HEK293T (cell line): Measurements from ENCODE around the gene TMEM256.

ENCODE experiments used
- CTCF ChIA-PET: fragments of 350-600 bp; formaldehyde crosslinking; extraction: SDS; loops from one replicate; lab custom pipeline; 2021; ENCODE audit warnings: antibody characterized with exemption, inconsistent platforms; lab: Yijun Ruan, JAX
- POLR2A ChIA-PET: fragments of 350-600 bp; formaldehyde crosslinking; extraction: SDS; loops from one replicate; lab custom pipeline; 2020; ENCODE audit warnings: antibody characterized with exemption, inconsistent platforms; lab: Yijun Ruan, JAX
- DNase-seq: peaks from one replicate; pipeline ENCODE4 v3.0.0; 2012; ENCODE audit warnings: mixed read lengths; ENCODE audit errors: extremely low spot score
- ARNT ChIP-seq: fragments of 450-650 bp; IDR thresholded peaks from 2 replicates; pipeline ENCODE4 v1.6.1; 2017; ENCODE audit warnings: mild to moderate bottlenecking
- BHLHE40 ChIP-seq: fragments of 450-650 bp; IDR thresholded peaks from 2 replicates; pipeline ENCODE4 v1.6.1; 2016; ENCODE audit warnings: mild to moderate bottlenecking, moderate library complexity, borderline replicate concordance
- CTBP1 ChIP-seq: fragments of 450-650 bp; IDR thresholded peaks from 2 replicates; pipeline ENCODE4 v1.6.1; 2016; ENCODE audit warnings: borderline replicate concordance
- ELF4 ChIP-seq: fragments of 450-650 bp; IDR thresholded peaks from 2 replicates; pipeline ENCODE4 v1.6.1; 2017; ENCODE audit warnings: antibody characterized with exemption
- FOXA1 ChIP-seq: fragments of 450-650 bp; IDR thresholded peaks from 2 replicates; pipeline ENCODE4 v1.6.1; 2016; ENCODE audit warnings: mild to moderate bottlenecking
- FOXK2 ChIP-seq: fragments of 450-650 bp; IDR thresholded peaks from 2 replicates; pipeline ENCODE4 v1.6.1; 2016; ENCODE audit warnings: mild to moderate bottlenecking
- FOXM1 ChIP-seq: fragments of 450-650 bp; IDR thresholded peaks from 2 replicates; pipeline ENCODE4 v1.6.1; 2017; ENCODE audit warnings: mild to moderate bottlenecking, borderline replicate concordance
- HDGF ChIP-seq: fragments of 450-650 bp; IDR thresholded peaks from 2 replicates; pipeline ENCODE4 v1.6.1; 2017; ENCODE audit warnings: antibody characterized with exemption, borderline replicate concordance
- L3MBTL2 ChIP-seq: fragments of 450-650 bp; conservative IDR thresholded peaks from 2 replicates; pipeline ENCODE4 v1.6.1; 2016; ENCODE audit warnings: mild to moderate bottlenecking
- LEF1 ChIP-seq: fragments of 450-650 bp; IDR thresholded peaks from 2 replicates; pipeline ENCODE4 v1.6.1; 2017; ENCODE audit warnings: mild to moderate bottlenecking, borderline replicate concordance
- NFRKB ChIP-seq: fragments of 450-650 bp; IDR thresholded peaks from 2 replicates; pipeline ENCODE4 v1.6.1; 2016; ENCODE audit warnings: mild to moderate bottlenecking, moderate library complexity
- SP1 ChIP-seq: fragments of 450-650 bp; IDR thresholded peaks from 2 replicates; pipeline ENCODE4 v1.6.1; 2017
- SUZ12 ChIP-seq: fragments of 450-650 bp; IDR thresholded peaks from 2 replicates; pipeline ENCODE4 v1.6.1; 2016; ENCODE audit warnings: mild to moderate bottlenecking
- TARDBP ChIP-seq: fragments of 450-650 bp; IDR thresholded peaks from 2 replicates; pipeline ENCODE4 v1.6.1; 2016
- ZNF384 ChIP-seq: fragments of 450-650 bp; IDR thresholded peaks from 2 replicates; pipeline ENCODE4 v1.6.1; 2016
- TF ChIP-seq, protein P1 (sequence below): fragments of 450-650 bp; IDR thresholded peaks from 2 replicates; pipeline ENCODE4 v1.6.1; 2016

TMEM256 gene

DNA sequence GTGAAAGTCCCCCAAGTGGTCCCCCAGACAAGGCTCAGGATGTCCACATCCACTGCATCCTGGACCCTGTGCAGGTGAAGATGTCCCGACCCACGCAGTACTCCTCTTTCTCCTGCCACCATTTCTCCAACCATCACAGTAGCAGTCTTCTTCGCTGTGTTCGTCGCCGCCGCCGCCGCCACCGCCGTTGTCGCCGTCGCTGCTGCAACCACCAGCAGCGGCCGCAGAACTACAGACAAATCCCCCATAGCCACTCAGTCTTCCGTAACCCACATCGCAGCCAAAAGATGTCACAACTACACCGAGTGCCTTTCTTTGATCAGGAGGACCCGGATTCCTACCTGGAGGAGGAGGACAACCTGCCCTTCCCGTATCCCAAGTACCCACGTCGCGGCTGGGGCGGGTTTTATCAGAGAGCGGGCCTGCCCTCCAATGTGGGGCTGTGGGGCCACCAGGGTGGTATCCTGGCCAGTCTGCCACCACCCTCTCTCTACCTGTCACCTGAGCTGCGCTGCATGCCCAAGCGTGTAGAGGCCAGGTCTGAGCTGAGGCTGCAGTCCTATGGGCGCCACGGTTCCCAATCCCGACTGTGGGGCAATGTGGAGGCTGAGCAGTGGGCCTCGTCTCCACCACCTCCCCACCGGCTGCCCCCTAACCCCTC is 22.4 kb upstream of the TMEM256 start:
- TF ChIP-seq SP1 (no peak), CTBP1 (no peak), SUZ12 (no peak), ZNF384 (no peak), TARDBP (no peak), HDGF (no peak), BHLHE40 (no peak), L3MBTL2 (no peak)

DNA sequence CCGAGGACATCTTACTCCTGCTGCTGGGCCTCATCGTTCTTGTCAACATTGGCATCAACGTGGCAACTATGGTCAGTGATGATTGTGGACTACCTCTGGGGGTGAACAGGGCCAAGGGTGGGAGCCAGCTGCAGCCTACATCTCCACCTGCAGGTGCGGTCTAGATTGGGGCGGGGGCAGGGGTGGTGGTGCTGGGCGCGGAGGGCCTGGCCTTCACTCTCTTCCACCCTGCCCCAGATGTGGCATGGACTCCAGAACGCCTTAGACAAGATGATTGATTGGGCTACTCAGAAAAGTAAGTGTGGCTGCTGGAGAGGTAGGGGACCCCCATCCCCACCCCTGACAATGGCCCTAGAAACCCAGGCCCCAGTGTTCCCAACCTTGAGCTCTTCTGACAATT is 21.9 kb upstream of the TMEM256 start:
- TF ChIP-seq L3MBTL2 (no peak), ARNT (no peak), FOXA1 (no peak), BHLHE40 (no peak), SP1 (no peak), HDGF (no peak), NFRKB (no peak), SUZ12 (no peak), ELF4 (no peak), LEF1 (no peak), FOXK2 (no peak), FOXM1 (no peak), CTBP1 (no peak), TARDBP (no peak), ZNF384 (no peak)
- TF ChIP-seq, protein P1, sequence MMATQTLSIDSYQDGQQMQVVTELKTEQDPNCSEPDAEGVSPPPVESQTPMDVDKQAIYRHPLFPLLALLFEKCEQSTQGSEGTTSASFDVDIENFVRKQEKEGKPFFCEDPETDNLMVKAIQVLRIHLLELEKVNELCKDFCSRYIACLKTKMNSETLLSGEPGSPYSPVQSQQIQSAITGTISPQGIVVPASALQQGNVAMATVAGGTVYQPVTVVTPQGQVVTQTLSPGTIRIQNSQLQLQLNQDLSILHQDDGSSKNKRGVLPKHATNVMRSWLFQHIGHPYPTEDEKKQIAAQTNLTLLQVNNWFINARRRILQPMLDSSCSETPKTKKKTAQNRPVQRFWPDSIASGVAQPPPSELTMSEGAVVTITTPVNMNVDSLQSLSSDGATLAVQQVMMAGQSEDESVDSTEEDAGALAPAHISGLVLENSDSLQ: no peak
- POLR2A ChIA-PET: interaction anchor here (0.9 kb wide), 1 partner anchor 18 kb away, joined by 3 read pairs; no protein-coding TSS in a partner anchor
- CTCF ChIA-PET: interaction anchor here (0.6 kb wide), 1 partner anchor 1593 kb away, joined by 3 read pairs; no protein-coding TSS in a partner anchor
- no peak for DNase-seq

More for the DNA sequence above, 22.4 kb upstream of the TMEM256 start:
- DNase-seq: no peak
- ChIA-PET CTCF (interaction anchor here (0.6 kb wide), 1 partner anchor 1592 kb away, joined by 3 read pairs; no protein-coding TSS in a partner anchor), POLR2A (no interaction called here)

DNA sequence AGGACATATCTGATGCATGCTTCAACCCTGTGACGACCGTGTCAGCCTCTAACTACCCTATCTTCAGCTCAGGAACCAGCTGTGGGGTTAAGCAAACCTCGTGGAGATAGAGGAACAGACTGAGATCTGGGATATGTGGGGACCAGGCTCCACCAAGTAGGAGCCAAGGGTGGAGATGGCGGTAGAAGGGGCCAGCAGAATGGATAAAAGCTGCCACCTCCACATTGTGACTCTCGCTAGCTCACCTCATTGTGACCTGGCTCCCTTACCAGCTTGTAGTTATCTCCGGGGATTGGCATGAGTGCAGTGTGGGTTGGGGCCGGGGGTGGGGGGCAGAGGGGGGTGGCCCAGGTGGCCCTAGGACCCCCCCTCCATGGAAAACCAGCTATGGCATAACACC is 21.4 kb upstream of the TMEM256 start, which contains the start of gene SPEM2:
Gene SPEM2 (plus strand): TSS at position 301 of the 400 bp plus-strand sequence. CDS start 73 bp downstream, at position 374.
- no peak for TF ChIP-seq NFRKB
- TF ChIP-seq FOXM1: no peak
- no peak for TF ChIP-seq ZNF384
- no peak for TF ChIP-seq TARDBP
- no peak for TF ChIP-seq FOXK2
- TF ChIP-seq L3MBTL2: no peak
- no peak for TF ChIP-seq CTBP1
- no peak for TF ChIP-seq LEF1
- TF ChIP-seq ELF4: no peak
- TF ChIP-seq ARNT: no peak
- TF ChIP-seq, protein P1: no peak
- TF ChIP-seq BHLHE40: no peak
- no peak for TF ChIP-seq FOXA1
- TF ChIP-seq SUZ12: no peak
- TF ChIP-seq HDGF: no peak
- no peak for DNase-seq
- CTCF ChIA-PET: interaction anchor here (0.6 kb wide), 1 partner anchor 1593 kb away, joined by 3 read pairs; no protein-coding TSS in a partner anchor
- POLR2A ChIA-PET: interaction anchor here (0.9 kb wide), 1 partner anchor 19 kb away, joined by 3 read pairs; no protein-coding TSS in a partner anchor

DNA sequence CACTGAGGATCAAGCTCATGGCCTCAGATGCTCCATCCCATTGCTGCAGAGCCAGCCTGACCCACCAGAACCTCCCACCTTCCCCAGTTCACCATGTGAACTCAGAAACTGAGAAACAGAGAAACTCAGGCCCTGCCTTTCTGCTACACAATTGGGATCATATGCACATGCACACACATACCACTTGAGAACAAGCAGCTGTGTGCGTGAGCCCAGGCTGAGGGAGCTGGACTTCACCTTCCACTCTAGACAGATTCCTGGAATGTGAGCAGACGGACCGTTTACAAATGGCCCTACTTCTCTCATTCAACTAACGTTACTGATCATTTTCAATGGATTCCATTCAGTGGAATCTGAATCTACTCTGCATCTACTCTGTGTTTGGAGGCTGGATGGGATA is 19.8 kb upstream of the TMEM256 start:
- TF ChIP-seq FOXA1: no peak
- TF ChIP-seq FOXK2: no peak
- TF ChIP-seq FOXM1: no peak
- no peak for TF ChIP-seq L3MBTL2
- no peak for TF ChIP-seq NFRKB
- TF ChIP-seq BHLHE40: no peak
- no peak for TF ChIP-seq SP1
- TF ChIP-seq LEF1: no peak
- TF ChIP-seq HDGF: no peak
- TF ChIP-seq, protein P1: no peak
- no peak for TF ChIP-seq ELF4
- TF ChIP-seq ZNF384: no peak
- no peak for TF ChIP-seq ARNT
- no peak for TF ChIP-seq CTBP1
- no peak for TF ChIP-seq TARDBP
- no peak for TF ChIP-seq SUZ12
- no peak for DNase-seq
- ChIA-PET CTCF (interaction anchor here (0.7 kb wide), 1 partner anchor 50 kb away, joined by 3 read pairs; no protein-coding TSS in a partner anchor), POLR2A (no interaction called here)

DNA sequence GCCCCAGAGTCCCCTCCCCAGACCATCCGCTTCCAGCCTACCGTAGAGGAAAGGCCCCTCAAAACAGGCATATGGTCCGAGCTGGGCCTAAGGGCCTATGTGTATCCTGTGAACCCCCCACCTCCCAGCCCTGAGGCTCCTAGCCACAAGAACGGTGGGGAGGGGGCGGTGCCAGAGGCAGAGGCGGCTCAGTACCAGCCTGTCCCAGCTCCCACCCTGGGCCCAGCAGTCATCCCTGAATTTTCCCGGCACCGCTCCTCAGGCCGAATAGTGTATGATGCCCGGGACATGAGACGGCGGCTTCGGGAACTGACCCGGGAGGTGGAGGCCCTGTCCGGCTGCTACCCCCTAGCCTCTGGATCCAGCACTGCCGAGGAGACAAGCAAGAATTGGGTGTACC is 17.3 kb upstream of the TMEM256 start:
- ChIA-PET CTCF (no interaction called here), POLR2A (interaction anchor here (1.2 kb wide), 1 partner anchor 17 kb away, joined by 4 read pairs; the partner anchor contains the start of gene TMEM256)
- no peak for DNase-seq
- TF ChIP-seq BHLHE40: no peak
- TF ChIP-seq, protein P1: no peak
- no peak for TF ChIP-seq SP1
- no peak for TF ChIP-seq FOXA1
- TF ChIP-seq ARNT: no peak
- no peak for TF ChIP-seq LEF1
- TF ChIP-seq FOXK2: no peak
- no peak for TF ChIP-seq SUZ12
- no peak for TF ChIP-seq CTBP1
- no peak for TF ChIP-seq ELF4
- no peak for TF ChIP-seq HDGF
- no peak for TF ChIP-seq TARDBP
- TF ChIP-seq NFRKB: no peak
- TF ChIP-seq L3MBTL2: no peak
- no peak for TF ChIP-seq ZNF384
- TF ChIP-seq FOXM1: no peak
